Measurements from ENCODE around the gene LARGE2.

Gene LARGE2

DNA sequence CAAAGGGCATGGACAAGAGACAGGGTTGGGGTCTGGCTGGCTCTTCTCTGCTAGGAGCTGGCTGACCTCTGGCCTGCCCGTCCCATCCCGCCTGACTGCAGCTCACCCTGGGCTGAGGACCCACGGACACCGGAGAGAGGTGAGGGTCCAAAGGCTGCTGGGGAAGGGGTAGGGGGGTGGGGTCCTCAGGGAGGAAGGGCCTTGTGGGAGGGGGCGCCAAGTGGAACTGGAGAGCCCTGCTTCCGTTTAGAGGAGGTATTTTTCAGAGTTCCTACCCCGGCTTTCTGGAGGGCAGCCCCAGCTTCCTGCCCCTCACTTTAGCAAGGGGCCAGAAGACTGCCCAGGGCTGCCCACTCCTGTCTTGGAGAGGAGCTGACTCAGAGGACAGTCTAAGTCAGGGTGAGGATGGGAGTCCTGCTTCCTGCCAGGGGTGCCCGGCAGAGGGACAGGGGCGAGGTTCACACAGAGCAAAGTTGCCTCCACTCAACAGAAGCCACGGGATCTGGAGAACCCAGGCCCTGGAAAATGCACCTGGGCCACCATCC lies 7.1 kb downstream of the LARGE2 start:
- no peak for DNase-seq (ENCODE audit: low read depth in 2 of 2)

DNA sequence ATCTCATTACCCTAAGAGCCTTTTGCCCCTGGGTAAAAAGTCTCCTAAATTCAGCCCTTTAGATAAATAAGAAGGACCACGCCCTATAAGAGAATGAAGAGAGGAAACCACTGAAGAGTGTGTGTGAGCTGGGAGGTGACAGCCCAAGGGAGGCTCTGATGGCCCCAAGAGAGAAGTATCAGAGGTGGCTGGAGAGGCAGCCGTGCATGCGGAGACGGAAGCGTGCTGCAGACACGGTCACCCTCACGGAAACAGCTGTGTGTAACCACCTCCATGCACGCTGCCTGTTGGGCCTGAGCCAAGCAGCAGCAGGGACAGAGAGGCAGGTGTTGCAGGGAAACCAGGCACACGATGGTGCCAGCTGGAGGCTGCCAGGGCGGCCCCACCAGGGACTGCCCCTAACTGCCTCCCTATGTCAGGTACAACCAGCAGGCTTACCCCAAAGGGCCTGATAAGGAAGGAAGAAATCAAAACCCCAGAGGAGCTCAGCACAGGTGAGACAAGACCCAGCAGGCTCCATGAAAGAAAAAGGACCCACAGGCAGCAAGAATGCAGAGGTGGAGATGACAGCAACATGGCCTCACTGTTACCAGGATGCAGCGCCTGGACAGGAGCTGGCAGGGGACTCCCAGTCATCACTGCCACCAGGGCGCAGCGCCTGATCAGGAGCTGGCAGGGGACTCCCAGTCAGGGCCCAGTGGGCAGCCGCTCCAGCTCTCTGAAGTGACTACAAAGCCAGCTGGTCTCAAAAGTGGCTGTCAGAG lies 7.8 kb downstream of the LARGE2 start:
- no peak for DNase-seq (ENCODE audit: low read depth in 2 of 2)

DNA sequence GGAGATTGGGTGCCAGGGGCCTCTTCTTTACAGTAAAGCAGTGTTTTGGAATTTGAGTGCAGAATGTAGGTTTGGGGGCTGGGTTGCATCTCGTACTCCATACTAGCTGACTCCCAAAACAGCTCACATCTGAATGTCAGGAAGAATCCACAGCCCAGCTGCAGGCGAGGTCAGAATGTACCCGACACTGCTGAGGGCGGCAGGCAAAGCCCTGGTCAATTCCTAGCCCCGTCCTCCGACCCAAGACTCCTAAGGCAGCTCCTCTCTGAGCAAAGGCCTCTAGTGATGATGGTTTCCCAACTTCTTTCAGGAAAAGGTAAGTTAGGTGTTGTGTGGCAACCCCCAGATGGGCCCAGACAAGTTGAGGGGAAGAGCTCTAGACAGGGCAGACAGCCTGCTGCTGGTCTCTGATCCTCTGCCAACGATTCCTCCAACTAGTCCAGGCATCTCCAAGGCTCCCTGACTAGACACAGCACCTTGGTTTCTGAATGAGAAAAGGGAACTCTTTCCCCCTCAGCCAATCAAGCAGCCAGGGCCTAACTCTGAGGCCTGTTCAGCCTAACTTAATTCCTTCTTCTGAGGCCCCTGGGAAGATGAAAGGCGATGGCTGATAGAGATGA lies 8.6 kb downstream of the LARGE2 start:
- DNase-seq (ENCODE audit: low read depth in 2 of 2): no peak

DNA sequence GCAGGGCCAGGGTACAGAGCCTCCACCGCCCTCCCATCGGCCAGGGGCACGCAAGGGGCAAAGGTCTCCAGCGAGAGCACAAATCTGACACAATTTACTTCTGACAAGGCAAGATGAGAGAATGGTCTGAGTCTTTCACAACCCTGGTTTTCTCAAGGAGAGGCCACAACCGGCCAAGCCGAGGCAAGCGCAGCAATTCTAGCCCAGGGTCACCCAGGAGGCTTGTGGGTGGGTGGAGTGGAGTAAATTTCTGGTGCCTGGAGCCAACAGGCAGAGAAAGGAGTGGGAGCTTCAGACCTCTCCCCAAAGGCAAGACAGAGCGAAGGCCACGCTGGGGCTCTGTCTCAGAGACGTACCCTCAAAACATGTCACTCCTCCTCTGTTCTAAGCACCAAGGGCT lies 9.3 kb downstream of the LARGE2 start:
- DNase-seq (ENCODE audit: low read depth in 2 of 2): no peak

DNA sequence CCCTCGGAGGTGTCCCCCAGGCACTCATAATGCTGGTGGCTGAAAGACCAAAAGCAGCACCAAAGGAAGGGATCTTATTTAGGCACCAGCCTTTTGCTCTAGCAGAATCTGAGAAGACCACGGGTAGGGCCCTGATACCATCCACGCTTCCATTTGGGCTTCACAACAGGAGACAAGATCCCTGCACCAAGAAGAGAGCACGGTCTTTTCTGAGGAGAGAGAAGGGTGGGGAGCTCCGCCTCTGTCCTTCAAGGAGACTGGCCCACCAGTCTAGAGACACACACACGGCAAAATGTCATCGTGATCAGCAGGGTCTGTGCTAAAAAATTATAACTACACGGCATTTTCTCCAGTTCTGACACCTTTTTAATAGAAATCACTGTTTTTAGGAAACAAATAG lies 9.8 kb downstream of the LARGE2 start:
- DNase-seq (ENCODE audit: low read depth in 2 of 2): no peak

DNA sequence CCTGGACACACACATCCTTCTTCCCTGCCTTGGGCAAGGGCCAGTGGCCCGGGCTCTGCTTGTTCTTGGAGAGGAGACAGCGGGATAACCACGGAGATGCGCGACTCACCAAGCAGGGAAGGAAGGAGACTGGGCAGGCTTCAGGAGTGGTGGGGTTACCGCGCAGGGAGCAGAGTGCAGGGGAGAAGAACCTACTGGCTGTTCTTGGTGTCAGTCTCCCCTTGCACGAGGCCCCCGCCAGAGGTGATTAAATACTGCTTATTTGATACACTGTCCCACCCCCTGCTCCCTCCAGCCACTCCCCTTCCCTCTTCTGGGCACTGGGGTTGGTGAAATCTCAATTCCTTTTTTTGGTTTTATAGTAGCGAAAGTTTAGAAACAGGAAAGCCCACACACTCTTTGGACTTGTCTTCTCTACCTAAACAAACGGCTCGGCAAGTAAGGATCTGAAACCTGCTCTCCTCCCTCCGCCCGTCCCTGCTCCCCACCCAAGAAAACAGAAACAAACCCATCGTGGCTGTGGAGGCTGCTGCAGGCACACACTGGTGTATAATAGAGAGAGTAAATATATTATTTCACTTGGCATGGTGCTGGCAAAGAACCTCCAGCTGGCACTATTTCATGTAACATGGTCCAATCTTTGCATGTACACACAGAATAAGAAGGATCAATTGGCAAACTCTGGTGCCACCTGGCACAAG lies 10.8 kb downstream of the LARGE2 start:
- no peak for DNase-seq (ENCODE audit: low read depth in 2 of 2)

DNA sequence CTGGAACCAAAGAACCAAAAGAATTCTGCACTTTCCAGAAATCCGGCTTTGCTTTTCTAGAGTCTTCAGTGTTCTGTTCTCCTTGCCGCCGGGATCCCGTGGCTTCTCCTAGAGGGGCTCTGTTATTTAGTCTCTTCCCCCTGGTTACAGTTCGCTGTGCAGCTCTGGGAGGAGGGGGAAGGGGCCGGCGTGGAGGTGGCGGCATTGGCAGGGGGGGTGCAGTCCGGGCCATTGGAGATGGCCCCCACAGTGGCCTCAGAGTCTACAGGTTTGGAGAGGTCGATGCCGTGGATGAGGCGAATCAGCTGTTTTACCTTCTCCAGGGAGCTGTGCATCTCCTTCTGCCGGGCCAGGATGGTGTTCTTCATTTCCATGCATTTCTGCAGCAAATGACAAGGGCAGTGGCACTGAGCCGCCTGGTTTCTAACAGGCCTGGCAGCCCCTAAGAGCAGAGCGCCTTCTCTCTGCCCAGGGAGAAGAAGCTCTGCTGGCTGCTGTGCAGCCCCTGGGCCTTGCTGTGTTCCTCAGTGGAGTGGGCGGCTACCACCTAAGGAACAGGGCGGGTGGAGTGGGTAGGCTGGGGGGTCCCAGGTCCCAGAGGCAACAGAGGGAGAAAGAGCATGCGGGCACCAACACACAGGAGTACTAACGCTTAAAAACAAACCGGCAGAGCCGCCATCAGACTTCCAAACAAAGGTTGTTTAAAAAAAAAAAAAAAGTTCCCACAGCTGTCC lies 11.6 kb downstream of the LARGE2 start:
- no peak for DNase-seq (ENCODE audit: low read depth in 2 of 2)

DNA sequence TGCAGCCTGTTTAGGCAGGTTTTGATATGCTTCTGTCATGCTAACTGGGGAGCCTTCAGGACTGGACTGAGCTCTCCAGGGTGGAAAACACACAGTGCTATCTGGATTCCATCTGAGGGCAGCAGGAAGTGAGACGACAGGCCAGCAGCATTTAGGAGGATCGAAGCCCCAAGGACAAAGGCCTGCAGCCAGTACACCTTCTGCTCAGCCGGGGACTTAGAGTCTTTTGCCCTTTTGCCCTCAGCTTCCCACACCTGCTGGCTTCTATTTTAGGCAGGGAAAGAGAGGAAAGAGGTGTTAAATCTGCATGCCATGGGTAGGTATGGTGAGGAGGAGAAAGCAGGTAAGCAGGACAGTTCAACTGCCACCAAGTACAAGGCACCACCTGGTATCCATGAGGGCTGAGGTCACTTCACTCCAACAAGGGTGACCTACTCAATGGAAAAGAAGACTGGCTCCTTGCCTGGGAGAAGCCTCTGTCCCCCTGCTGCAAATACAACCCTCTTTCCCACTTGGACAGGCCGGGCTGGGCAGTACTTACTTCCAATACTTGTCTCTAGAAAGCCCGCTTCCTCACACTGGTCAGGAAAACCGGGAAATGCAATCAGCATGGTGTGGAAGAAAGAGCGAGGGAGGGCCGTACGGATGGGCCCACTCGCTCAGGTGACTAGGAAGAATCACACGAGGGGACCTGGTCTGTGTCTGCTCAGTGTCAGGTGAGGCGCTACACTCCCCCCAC lies 12.3 kb downstream of the LARGE2 start:
- DNase-seq (ENCODE audit: low read depth in 2 of 2): no peak

DNA sequence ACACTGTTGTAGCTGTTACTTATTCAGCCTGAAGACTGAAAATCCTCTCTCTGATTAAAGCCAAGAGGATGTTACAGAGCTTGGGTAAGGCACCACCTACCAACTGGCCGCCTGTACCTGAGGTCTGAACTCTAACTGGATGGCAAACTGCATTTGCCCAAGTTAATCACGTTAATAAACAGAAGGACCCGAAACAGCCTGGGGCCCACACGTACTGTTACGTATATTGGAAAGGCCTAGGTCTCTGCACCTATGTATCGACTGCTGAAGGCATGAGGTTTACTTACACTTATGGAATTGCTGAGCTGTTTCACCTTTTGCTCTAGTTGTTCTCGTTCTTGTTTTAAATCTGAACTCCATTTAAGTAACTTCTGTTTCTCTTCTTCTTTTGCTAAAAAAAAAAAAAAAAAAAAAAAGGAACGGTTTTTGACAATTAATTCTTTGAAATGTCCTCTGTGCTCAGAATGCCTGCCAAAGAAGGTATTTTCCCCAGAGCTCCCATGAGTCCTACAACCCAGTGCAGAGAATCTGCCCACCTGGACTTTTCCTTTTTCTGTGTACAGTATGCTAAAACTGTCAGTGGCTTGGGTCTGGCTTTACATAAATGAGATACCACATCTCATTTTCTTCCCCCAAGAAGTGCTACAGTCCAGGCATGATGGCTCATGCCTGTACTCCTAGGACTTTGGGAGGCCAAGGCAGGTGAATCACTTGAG lies 13.1 kb downstream of the LARGE2 start:
- DNase-seq (ENCODE audit: low read depth in 2 of 2): no peak

DNA sequence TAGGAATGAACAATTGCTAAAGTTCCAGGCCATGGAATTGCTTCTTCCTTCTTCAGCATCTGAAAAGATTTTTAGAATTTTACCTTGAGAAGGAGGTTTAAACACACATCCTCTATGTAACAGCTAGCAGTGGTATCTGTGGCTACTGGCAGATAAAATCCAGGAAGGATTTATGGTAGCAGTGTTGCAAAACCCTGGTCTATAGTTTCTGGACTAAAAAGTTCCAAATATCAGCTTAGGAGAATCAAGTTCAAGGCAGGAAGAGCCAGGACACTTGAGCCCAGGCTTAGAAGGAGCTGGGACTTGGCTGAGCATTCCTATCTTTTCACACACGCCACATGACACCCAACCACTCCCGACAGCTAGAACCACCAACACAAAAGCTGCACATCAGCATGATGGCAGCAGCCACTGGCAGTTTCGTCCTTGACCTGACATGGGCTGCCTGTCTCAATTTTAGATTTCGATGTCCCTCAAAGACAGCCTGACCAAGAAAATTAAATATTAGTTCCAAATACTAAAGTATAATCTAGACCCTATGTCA lies 14.1 kb downstream of the LARGE2 start:
- no peak for DNase-seq (ENCODE audit: low read depth in 2 of 2)

DNA sequence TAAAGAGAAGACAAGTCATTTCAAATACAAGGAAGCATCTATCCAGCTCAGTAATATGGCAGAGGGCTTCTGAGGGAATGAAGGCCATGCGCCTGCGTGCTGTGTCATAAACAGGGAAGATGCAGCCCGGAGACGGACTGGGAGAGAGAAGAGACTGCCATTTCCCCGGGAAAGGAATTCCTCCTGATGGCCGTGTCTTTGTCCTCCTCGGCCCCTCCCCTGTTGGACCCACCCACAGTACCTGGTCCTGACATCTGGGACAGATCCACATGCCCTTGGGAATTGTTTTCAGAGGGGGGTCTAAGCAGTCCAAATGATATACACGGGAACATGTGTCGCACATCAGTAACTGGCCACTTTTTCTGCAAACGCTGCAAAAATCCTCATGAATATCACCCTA lies 15.5 kb downstream of the LARGE2 start:
- DNase-seq (ENCODE audit: low read depth in 2 of 2): no peak

DNA sequence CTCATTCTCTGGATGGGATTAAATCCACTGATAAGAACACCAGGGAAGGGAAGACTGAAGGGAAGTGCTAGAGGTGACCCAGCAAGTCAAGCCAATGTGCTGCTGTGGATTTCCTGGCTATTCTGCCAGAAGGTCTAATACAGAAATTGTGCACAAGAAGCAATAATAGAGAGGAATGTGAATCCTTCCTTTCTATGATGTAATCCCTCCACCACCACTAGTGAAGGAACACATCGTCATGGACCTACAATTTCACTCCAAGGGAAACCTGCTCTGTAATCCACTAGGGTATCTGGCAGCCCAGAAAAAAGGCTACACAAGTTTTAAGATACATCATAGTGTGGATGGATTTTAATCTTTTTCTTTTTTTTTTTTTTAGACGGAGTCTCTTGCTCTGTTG lies 17.4 kb downstream of the LARGE2 start:
- DNase-seq (ENCODE audit: low read depth in 2 of 2): no peak

DNA sequence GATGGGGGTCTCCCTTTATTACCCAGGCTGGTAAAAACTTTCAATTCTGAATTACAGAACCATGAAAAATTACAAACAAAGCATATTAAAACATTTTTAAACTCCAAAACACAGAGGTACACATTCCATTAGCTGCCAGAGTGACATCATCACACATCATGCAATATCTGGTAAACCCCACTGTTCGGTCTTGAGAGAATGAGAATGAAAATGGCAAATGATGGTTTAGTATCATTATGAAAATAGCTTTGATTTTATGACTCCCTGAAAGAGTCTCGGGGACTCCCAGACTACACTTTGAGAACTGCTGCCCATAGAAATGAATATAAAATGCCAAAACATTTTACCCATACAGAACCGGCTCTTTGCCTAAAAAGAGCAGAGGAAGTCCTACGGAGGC lies 18.8 kb downstream of the LARGE2 start:
- DNase-seq (ENCODE audit: low read depth in 2 of 2): no peak

DNA sequence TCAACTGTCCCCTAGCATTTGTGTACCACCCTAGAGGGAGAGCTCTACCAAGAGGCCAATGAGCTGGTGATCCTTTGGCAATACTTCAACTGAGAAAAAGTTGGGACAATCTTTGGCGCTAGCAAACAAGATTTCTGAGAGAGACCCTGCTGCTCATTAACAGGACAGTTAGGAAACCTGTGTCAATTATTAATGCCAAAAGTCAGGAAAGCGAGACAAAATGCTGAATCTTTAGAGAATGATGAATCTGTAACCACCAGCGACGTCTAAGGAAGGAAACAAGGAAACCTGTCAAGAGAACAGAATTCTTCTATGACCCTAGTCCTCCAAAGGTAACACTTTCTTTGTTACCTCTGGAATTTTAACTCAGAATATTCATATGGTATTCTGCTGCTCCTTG lies 19.9 kb downstream of the LARGE2 start:
- DNase-seq (ENCODE audit: low read depth in 2 of 2): no peak

DNA sequence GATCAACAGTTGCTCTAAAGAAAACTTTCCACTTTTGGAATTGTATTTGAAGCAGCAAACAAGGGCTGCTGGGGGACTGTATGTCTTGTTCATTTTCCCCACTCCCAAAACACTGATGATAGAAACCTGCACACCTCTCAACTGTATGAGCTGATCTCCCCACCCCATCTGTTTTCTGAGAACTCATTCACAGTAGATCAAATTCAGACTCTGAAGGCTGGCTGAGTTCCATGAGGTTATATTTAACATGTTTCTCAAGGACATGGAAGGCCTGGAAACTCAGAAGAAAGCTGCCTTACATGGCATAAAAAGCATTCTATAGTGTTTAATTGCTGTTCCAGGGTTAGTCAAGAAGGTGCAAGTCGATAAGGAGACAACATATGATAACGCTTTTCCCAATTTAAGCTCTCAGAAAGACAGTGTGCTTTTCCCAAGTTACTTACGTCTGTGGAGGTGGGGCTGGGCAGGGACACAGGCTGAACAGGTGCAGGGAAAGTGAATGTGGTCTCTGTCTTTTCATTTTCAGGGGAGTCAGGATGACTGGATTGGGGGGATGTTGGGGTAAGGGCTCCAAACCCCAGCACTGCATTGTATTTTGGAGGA lies 23.0 kb downstream of the LARGE2 start:
- no peak for DNase-seq (ENCODE audit: low read depth in 2 of 2)

DNA sequence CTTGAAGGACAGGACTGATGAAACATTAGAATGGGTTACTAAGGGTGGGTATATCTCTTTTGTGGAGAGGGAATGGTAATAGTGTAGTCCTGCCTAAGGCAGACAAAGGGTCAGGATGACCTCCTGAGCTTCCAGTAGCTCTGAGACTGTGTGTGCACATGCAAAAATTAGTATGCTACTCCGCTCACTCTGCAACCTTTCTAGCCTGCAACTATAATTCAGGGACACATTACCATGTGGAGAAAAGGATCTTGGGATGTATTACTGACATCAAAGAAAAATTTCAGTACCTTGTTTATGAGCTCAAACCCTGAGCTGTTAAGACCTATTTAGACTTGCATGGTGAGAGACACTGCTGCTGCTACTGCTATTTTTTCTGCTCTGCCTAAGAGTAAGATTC lies 25.4 kb downstream of the LARGE2 start:
- DNase-seq (ENCODE audit: low read depth in 2 of 2): no peak

DNA sequence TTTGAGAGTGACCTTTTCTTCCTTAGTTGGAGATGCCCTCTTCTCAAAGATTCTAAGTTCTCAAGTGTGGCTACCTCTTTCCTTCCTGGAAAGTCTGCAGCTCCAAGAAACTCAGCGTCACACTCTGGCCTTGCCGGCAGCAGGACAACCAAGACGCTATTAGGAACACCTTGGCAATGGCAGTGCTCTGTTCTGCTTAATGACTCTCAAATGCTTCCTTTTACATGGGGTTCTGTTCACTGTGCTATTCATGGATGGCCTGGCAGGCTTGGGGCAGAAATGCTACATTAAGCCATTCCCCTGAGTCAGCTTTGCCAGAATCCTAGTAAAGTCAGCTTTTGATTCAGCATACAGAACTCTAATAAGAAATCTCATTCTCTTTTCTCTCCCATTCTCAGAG lies 25.9 kb downstream of the LARGE2 start:
- no peak for DNase-seq (ENCODE audit: low read depth in 2 of 2)

DNA sequence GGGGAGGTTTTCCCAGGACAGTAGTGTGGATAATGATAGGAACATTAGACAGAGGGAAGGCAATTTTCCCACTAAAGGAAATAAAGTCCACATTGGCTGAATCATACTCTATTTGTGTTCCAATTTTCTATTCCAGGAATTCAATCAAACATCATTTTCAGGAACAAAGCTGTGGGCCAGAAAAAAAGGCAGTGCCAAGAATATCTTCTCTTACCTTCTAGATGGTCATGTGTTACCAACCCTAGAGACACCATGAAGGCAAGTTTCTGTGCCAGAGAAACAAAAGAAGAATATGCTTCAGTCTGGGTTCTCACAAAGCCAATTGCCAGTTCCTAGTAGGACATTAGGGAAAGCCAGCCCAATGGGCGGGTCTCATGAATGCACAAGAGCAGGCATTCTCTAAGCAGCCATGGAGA lies 27.5 kb downstream of the LARGE2 start:
- no peak for DNase-seq (ENCODE audit: low read depth in 2 of 2)

DNA sequence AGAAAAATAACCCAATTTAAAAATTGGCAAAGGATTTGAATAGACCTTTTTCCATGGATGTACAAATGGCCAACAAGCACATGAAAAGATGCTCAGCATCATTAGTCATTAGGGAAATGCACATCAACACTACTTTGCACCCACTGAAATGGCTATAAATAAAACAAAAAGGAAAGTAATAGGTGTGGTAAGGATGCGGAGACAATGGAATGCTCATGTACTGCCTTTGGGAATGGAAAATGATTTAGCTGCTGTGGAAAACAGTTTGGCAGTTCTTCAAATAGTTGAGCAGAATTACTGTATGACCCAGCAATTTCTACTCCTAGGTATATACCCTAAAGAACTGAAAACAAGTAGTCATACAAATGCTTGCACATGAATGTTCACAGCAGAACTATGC lies 37.4 kb downstream of the LARGE2 start:
- no peak for DNase-seq (ENCODE audit: low read depth in 2 of 2)

Measured in stimulated activated CD8-positive, alpha-beta memory T cell treated with anti-CD3 and anti-CD28 coated beads, Interleukin-2, amount 100 ng/mL, for 48 hours (primary cell).